Trophoblast cell (in vitro differentiated cells and primary cell): ENCODE results near the gene SSBP2.

Experiments
- DNase-seq, 2 donors: peaks; one replicate each; pipeline ENCODE4 v3.0.0-alpha.2; 2016
- H2AFZ ChIP-seq: 2 replicates; pipeline ENCODE4 v1.6.1; 2013; ENCODE audit warnings: low read length, moderate library complexity, mild to moderate bottlenecking; ENCODE audit not compliant: insufficient read depth, poor library complexity
- H2AK5ac ChIP-seq: 2 replicates; pipeline ENCODE4 v1.6.1; 2013; ENCODE audit warnings: mild to moderate bottlenecking, low read length
- H2BK120ac ChIP-seq: 2 replicates; pipeline ENCODE4 v1.6.1; 2013; ENCODE audit warnings: low read length, mild to moderate bottlenecking, moderate library complexity; ENCODE audit not compliant: insufficient read depth, poor library complexity
- H2BK12ac ChIP-seq: 2 replicates; pipeline ENCODE4 v1.6.1; 2013; ENCODE audit warnings: mild to moderate bottlenecking, low read length, moderate library complexity
- H2BK5ac ChIP-seq: 2 replicates; pipeline ENCODE4 v1.6.1; 2013; ENCODE audit warnings: low read length, low read depth, moderate library complexity, mild to moderate bottlenecking; ENCODE audit not compliant: poor library complexity
- H3K14ac ChIP-seq: 2 replicates; pipeline ENCODE4 v1.6.1; 2013; ENCODE audit warnings: mild to moderate bottlenecking, low read length
- H3K18ac ChIP-seq: 2 replicates; pipeline ENCODE4 v1.6.1; 2013; ENCODE audit warnings: mild to moderate bottlenecking, low read length
- H3K23ac ChIP-seq: 2 replicates; pipeline ENCODE4 v1.6.1; 2013; ENCODE audit warnings: low read length
- H3K27ac ChIP-seq: 2 replicates; pipeline ENCODE4 v1.5.1; 2013; ENCODE audit warnings: low read depth, mild to moderate bottlenecking, inconsistent platforms, low read length, moderate library complexity
- H3K27me3 ChIP-seq: 2 replicates; pipeline ENCODE4 v1.6.1; 2013; ENCODE audit warnings: inconsistent platforms, mild to moderate bottlenecking, low read length, moderate library complexity; ENCODE audit not compliant: insufficient read depth
- H3K36me3 ChIP-seq, 2 experiments: 1 replicate in 1 of 2; 2 replicates in 1 of 2; pipeline ENCODE4 v1.6.1; 2013; ENCODE audit warnings: low read length in 2 of 2, mild to moderate bottlenecking in 2 of 2, moderate library complexity in 1 of 2; ENCODE audit not compliant: insufficient read depth in 2 of 2, control insufficient read depth in 1 of 2
- H3K4ac ChIP-seq: 2 replicates; pipeline ENCODE4 v1.6.1; 2013; ENCODE audit warnings: low read depth, mild to moderate bottlenecking, low read length, moderate library complexity
- H3K4me1 ChIP-seq, 2 experiments: 1 replicate in 1 of 2; 2 replicates in 1 of 2; pipeline ENCODE4 v1.6.1; 2013; ENCODE audit warnings: low read length in 2 of 2, mild to moderate bottlenecking in 2 of 2, moderate library complexity in 1 of 2; ENCODE audit not compliant: insufficient read depth in 2 of 2, control insufficient read depth in 1 of 2
- H3K4me2 ChIP-seq: 2 replicates; pipeline ENCODE4 v1.6.1; 2013; ENCODE audit warnings: inconsistent platforms, mild to moderate bottlenecking, low read length, moderate library complexity
- H3K4me3 ChIP-seq: 2 replicates; pipeline ENCODE4 v1.5.1; 2013; ENCODE audit warnings: mild to moderate bottlenecking, low read depth, low read length, inconsistent platforms
- H3K79me1 ChIP-seq: one replicate; pipeline ENCODE4 v1.6.1; 2013; ENCODE audit warnings: low read length
- H3K79me2 ChIP-seq: 2 replicates; pipeline ENCODE4 v1.6.1; 2013; ENCODE audit warnings: low read length, mild to moderate bottlenecking; ENCODE audit not compliant: control insufficient read depth, insufficient read depth, poor library complexity
- H3K9ac ChIP-seq: 2 replicates; pipeline ENCODE4 v1.6.1; 2013; ENCODE audit warnings: mild to moderate bottlenecking, low read length
- H3K9me3 ChIP-seq: 2 replicates; pipeline ENCODE4 v1.6.1; 2013; ENCODE audit warnings: low read depth, mild to moderate bottlenecking, control low read depth, inconsistent platforms, low read length; ENCODE audit not compliant: insufficient read depth
- H4K12ac ChIP-seq: 2 replicates; pipeline ENCODE4 v1.6.1; 2013; ENCODE audit warnings: low read depth, mild to moderate bottlenecking, low read length, moderate library complexity
- H4K8ac ChIP-seq: 2 replicates; pipeline ENCODE4 v1.6.1; 2013; ENCODE audit warnings: low read depth, mild to moderate bottlenecking, low read length, moderate library complexity
- H4K91ac ChIP-seq: one replicate; pipeline ENCODE4 v1.6.1; 2013; ENCODE audit warnings: low read depth, mild to moderate bottlenecking, low read length, moderate library complexity
- WGBS: extraction: QIAGEN DNeasy Blood & Tissue Kit; methylation state at CpG from one replicate; pipeline ENCODE4 v1.1.7; 2013; ENCODE audit warnings: missing lambda C conversion rate; ENCODE audit not compliant: insufficient read length, insufficient coverage; ENCODE audit errors: extremely low coverage; 5-methylcytosine and 5-hydroxymethylcytosine counted together

SSBP2 gene

DNA sequence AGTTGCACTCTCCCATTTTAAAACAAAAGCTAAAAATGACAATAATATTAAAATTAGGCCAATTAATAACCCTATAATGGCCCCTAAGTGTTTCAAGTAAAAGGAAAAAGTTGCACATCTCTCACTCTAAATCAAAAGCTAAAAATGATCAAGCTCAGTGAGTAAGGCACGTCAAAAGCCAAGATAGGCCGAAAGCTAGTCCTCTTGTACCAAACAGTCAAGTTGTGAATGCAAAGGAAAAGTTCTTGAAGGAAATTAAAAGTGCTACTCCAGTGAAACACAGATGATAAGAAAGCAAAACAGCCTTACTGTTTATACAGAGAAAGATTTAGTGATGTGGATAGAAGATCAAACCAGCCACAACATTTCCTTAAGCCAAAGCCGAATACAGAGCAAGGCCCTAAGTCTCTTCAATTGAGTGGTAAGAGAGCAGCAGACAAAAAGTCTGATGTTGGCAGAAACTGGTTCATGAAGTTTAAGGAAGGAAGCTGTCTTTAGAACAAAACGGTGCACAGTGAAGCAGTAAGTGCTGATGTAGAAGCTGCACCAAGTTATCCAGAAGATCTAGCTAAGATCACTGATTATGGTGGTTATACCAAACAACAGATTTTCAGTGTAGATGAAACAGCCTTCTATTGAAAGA, 212.9 kb downstream of the SSBP2 start:
- Histone ChIP-seq H2BK120ac (no peak overlapping the region), H3K27ac (no peak overlapping the region), H3K18ac (no peak overlapping the region), H4K12ac (no peak overlapping the region), H2AFZ (no peak overlapping the region), H2BK12ac (no peak overlapping the region), H2AK5ac (no peak overlapping the region), H3K27me3 (no peaks in the 10 kb centered on the region), H3K9ac (no peak overlapping the region), H3K4ac (no peak overlapping the region), H4K91ac (no peak overlapping the region), H4K8ac (no peak overlapping the region), H3K9me3 (no peaks in the 10 kb centered on the region), H3K23ac (no peak overlapping the region), H2BK5ac (no peak overlapping the region), H3K79me1 (no peaks in the 10 kb centered on the region), H3K4me1 (no peaks in the 10 kb centered on the region), H3K79me2 (no peaks in the 10 kb centered on the region), H3K14ac (no peak overlapping the region), H3K36me3 (no peaks in the 10 kb centered on the region), H3K4me2 (no peak overlapping the region), H3K4me3 (no peak overlapping the region)
- WGBS = no CpG with 5 or more reads among the region's 4 CpGs
- no peak for DNase-seq

GRCh38 chr5:81534441-81534840, 216.5 kb downstream of the SSBP2 start:
- Histone ChIP-seq H3K27ac (no peak overlapping the region), H3K9ac (no peak overlapping the region), H3K4me3 (no peak overlapping the region), H3K23ac (no peak overlapping the region), H3K4me1 (no peaks in the 10 kb centered on the region), H3K4ac (no peak overlapping the region), H4K91ac (no peak overlapping the region), H2AFZ (no peak overlapping the region), H3K18ac (no peak overlapping the region), H2BK5ac (no peak overlapping the region), H4K8ac (no peak overlapping the region), H3K14ac (no peak overlapping the region), H3K9me3 (no peaks in the 10 kb centered on the region), H2BK120ac (no peak overlapping the region), H3K79me1 (no peaks in the 10 kb centered on the region), H3K79me2 (no peaks in the 10 kb centered on the region), H3K27me3 (no peaks in the 10 kb centered on the region), H2BK12ac (no peak overlapping the region), H3K36me3 (no peaks in the 10 kb centered on the region), H2AK5ac (no peak overlapping the region), H3K4me2 (no peak overlapping the region), H4K12ac (no peak overlapping the region)
- no peak for DNase-seq
- no CpG with 5 or more reads among the region's 1 CpG for WGBS

DNA sequence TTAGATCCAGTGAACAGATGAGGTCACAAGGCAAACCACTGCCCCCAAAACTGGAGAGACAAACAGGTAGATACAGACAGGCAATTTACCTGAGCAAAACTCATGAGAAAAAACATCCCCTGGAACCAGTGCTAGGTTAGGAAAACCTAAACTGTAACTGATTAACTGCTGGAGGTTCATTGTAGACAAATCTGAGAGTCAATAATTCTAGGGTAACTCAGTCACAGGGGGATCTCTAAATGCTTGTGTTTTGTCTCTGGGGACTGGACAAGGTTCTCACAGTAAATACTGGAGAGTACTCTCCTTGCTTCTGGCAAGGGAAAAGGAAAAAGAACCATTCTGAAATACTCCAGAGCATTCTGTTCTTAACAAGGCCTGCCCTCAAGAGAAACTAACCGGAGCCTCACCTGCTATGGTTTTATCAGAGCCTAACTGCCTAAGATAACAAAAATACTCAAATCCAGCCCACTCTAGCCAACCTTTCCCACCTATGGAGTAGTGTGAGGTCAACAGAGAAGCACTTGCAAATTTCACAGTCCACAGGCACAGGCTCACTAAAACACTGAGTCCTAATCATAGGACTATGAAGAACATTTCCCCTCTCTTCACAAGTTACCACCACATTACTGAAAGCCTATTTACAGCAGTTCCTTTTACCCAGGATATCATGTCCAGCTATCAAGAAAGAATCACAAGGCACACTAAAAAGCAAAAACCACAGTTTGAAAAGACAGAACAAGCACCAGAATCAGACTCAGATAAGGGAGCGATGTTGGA, 217.1 kb downstream of the SSBP2 start:
- H3K18ac ChIP-seq = no peak overlapping the region
- no peak overlapping the region for H3K14ac ChIP-seq
- no peaks in the 10 kb centered on the region for H3K9me3 ChIP-seq
- H3K4me2 ChIP-seq = no peak overlapping the region
- no peak overlapping the region for H3K4me3 ChIP-seq
- no peak overlapping the region for H4K8ac ChIP-seq
- H3K27ac ChIP-seq = no peak overlapping the region
- H3K4me1 ChIP-seq = no peaks in the 10 kb centered on the region
- H3K36me3 ChIP-seq = no peaks in the 10 kb centered on the region
- DNase-seq = no peak
- no peak overlapping the region for H2BK5ac ChIP-seq
- H3K79me2 ChIP-seq = no peaks in the 10 kb centered on the region
- no peak overlapping the region for H3K9ac ChIP-seq
- H4K12ac ChIP-seq = no peak overlapping the region
- H3K79me1 ChIP-seq = no peaks in the 10 kb centered on the region
- no peak overlapping the region for H2AFZ ChIP-seq
- H2BK12ac ChIP-seq = no peak overlapping the region
- H2BK120ac ChIP-seq = no peak overlapping the region
- no peak overlapping the region for H2AK5ac ChIP-seq
- H3K23ac ChIP-seq = no peak overlapping the region
- H4K91ac ChIP-seq = no peak overlapping the region
- H3K4ac ChIP-seq = no peak overlapping the region
- no CpG with 5 or more reads among the region's 2 CpGs for WGBS
- H3K27me3 ChIP-seq = no peaks in the 10 kb centered on the region

- no peak overlapping the region for H4K12ac ChIP-seq
- H3K36me3 ChIP-seq = no peaks in the 10 kb centered on the region
- H2AK5ac ChIP-seq = no peak overlapping the region
- H2AFZ ChIP-seq = no peak overlapping the region
- no peak overlapping the region for H3K4me3 ChIP-seq
- H3K4me1 ChIP-seq = no peaks in the 10 kb centered on the region
- DNase-seq = no peak
- no CpG with 5 or more reads among the region's 1 CpG for WGBS
- no peaks in the 10 kb centered on the region for H3K79me1 ChIP-seq
- H3K4me2 ChIP-seq = no peak overlapping the region
- no peak overlapping the region for H3K4ac ChIP-seq
- H3K27me3 ChIP-seq = no peaks in the 10 kb centered on the region
- no peak overlapping the region for H2BK5ac ChIP-seq
- H3K14ac ChIP-seq = no peak overlapping the region
- H4K8ac ChIP-seq = no peak overlapping the region
- H2BK12ac ChIP-seq = no peak overlapping the region
- H2BK120ac ChIP-seq = no peak overlapping the region
- H3K79me2 ChIP-seq = no peaks in the 10 kb centered on the region
- no peak overlapping the region for H3K18ac ChIP-seq
- H3K9me3 ChIP-seq = no peaks in the 10 kb centered on the region
- no peak overlapping the region for H4K91ac ChIP-seq
- no peak overlapping the region for H3K27ac ChIP-seq
- H3K23ac ChIP-seq = no peak overlapping the region
- no peak overlapping the region for H3K9ac ChIP-seq
These were observed 220.0 kb downstream of the SSBP2 start for GRCh38 chr5:81530919-81531318.
